ENCODE data around the gene CFI.

Gene CFI

GRCh38 chr4:109729718-109730618, 71.8 kb downstream of the CFI start, which contains the start of gene PLA2G12A:
Gene PLA2G12A (minus strand): TSS chr4:109730070. CDS start chr4:109729809, 261 bp downstream.
- peak; percentile 27 for DNase-seq

DNA sequence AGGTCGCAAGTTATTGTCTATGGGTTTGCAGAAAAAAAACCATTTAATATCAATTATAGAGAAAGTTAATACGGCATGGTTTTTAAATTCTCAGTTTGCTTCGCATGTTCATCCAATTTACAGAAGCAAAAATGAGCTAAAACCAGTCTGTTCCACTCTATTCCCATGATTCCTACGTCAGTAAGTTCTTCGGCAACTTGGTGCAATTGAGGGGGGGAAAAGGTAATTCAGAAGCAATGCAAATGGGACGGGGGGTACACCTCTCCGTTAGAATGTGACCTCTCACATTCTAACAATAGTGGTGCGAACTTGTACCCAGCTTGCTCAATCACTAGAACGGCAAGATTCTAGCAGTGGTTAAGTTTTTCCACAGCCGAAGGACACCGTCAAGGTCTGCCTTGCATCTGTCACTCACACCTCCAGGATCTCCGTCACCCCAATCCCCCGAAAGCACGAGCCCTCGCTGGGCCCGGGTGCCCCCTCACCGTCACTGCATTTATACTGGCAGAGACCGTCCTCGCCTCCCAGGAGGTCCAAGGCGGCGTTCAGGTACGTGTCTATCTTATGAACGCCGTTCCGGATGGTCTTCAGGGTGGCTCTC, 72.6 kb downstream of the CFI start:
- no peak for DNase-seq

GRCh38 chr4:109728385-109728784, 73.4 kb downstream of the CFI start:
- DNase-seq = no peak

GRCh38 chr4:109723110-109723509, 78.7 kb downstream of the CFI start:
- DNase-seq = no peak

DNA sequence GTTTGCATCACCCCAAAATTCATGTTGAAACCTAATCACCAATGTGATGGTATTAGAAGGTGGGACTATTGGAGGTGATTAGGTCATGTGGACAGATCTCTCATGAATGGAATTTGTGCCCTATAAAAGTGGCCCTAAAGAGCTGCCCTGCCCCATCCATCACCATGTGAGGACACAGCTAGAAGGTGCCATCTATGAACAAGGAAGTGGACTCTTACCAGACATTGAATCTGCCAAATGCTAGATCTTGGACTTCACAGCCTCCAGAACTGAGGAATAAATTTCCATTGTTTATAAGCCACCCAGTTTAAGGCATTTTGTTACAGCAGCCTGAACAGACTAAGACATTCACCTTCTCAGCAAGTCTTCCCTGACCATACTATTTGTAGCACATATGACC, 79.4 kb downstream of the CFI start:
- DNase-seq = no peak

DNA sequence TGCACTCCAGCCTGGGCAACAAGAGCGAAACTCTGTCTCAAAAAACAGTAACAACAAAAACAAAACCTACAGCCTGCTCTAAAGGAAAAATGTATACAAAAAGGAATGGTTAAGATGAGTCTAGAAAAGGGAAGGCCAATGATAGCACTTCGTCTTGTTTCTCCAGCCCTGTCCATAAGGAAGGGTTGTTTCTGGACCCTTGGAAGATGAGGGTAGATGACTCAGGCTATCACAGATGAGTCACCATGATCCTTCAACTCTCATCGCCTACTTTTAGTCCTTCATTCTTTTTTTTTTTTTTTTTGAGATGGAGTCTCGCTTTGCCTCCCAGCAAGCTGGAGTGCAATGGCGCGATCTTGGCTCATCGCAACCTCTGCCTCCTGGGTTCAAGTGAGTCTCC, 80.8 kb downstream of the CFI start:
- DNase-seq = no peak

DNA sequence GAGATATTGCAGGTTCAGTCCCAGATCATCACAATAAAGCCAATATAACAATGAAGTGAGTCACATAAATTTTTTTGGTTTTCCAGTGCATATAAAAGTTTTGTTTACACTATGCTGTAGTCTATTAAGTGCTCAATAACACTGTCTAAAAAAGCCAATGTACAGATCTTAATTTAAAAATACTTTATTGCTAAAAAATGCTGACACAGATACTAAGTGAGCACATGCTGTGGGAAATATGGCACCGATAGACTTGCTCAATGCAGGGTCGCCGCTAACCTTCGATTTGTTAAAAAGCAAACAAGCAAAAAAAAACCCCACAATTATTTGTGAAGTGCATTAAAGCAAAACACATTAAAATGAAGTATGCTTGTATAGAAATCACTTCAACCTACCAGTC, 82.2 kb downstream of the CFI start:
- DNase-seq = no peak

- DNase-seq = no peak
These were observed 83.0 kb downstream of the CFI start for GRCh38 chr4:109718759-109719158.

GRCh38 chr4:109713500-109713899, 88.3 kb downstream of the CFI start:
- no peak for DNase-seq

DNA sequence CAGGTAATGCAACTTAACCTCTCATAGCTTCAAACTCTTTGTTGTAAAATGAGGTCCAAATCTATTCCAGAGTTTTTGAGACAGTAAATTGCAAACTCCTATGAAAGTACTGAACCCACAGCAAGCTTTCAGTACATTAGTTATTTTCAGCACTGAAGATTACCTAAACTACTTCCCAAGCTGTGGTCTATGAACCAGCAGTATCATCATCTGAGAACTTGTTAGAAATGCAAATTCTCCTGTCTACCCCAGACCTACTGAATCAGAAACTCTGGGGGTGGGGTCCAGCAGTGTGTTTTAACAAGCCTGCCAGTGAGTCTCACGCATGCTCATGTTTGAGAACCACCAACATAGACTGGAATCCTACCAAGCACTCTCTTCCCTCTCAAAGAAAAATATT, 92.8 kb downstream of the CFI start:
- DNase-seq = no peak

DNA sequence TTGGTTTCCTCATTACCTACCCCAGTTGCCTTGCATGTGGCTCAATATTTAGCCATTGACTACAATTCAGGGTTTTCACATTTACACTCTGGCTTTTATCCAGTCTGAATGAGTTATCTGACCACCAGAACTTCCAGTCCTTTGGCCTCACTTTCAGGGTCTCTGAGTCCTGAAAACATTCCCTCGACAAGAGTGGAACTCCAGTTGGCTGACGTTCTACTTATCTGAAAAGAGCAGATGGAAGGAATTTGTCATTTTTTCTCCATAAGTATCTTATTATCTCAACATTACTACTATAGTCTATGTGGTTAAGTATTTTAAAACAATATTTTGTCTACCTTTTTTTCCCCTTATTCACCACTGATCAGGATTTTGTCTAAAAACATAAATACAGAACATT, 93.4 kb downstream of the CFI start:
- no peak for DNase-seq

- no peak for DNase-seq
These were observed 98.0 kb downstream of the CFI start for GRCh38 chr4:109703664-109704361.

DNA sequence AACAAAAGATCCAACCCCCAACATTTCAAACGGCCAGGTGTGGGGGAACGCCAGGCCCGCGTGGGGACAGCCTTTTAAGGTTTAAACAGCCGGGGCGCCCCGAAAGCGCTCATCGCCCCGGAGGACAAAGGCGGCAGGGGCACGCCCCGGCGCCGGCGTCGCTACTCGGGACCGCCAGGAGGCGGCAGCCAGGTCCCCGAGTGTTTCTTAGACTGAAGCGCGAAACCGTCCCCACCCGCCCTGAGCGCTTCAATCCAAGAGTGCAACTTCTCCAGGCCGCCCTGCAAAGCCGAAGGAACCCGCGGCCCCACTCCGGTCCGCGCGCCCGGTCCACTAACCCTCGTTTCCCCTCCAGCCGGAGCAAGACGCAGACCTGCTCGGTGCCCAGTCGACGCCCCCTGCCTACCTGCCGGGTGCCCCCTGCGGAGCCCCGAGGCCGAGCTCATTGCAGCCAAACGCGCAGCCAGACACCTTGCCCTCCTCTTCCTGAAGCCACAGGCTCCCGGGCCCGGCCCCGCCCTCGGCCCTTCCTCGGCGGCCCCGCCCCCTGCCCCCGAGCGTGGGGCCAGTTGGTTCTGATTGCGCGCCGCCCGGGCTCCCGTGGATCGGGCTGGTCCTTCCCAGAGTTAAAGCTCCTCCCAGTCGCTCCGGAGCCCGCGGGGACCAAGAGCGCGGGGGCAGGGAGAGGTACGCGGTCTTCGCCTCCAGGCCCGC, 98.7 kb downstream of the CFI start, which contains the start of gene CASP6:
Gene CASP6, minus strand, starts transcription at position 496 of the 714 bp plus-strand sequence. Its CDS starts 50 bp downstream, at position 446.
- peak; percentile 60 for DNase-seq

GRCh38 chr4:109701566-109702410, 100.0 kb downstream of the CFI start:
- DNase-seq = no peak

GRCh38 chr4:109699553-109700225, 102.1 kb downstream of the CFI start:
- no peak for DNase-seq

- no peak for DNase-seq
These were observed 103.1 kb downstream of the CFI start for GRCh38 chr4:109698656-109699055.

DNA sequence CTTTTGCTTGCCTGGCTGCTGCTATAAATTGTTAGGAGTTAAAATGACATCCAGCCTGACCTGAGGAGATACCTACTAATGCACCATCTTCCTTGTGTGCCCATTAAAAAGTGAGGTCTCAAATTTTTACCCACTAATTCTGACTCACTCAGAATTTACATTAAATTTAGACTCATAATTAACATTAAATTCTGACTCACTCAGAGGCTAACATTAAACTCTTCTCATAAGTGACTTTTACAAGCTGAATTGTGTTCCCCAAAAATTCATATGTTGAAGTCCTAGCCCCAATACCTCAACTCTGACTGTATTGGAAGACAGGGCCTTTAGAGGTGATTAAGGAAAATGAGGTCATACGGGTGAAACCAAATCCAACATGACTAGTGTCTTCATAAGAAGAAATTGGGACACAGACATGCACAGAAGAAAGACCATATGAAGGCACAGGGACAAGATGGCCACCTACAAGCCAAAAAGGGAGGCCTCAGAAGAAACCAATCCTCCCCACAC, 110.3 kb downstream of the CFI start:
- no peak for DNase-seq

Measured in NCI-H1436 treated with DMSO at 0.1 percent for 48 hours (cell line).